Fibroblast of gingiva (primary cell): ENCODE data around the gene IFITM1.
A peak's percentile ranks its signal among the peaks of the same experiment; 100 is the strongest.
"Not testable (repeated sequence)": the region's sequence is repeated elsewhere in the genome, so short reads cannot be mapped to it uniquely, and the experiment has no call there.

ENCODE experiments used
- DNase-seq: peaks from one replicate; pipeline ENCODE4 v3.0.0-alpha.2; 2011; ENCODE audit warnings: low read depth

The IFITM1 gene

GRCh38 chr11:344836-345578 is 31.2 kb downstream of the IFITM1 start:
- DNase-seq: no peak

GRCh38 chr11:346529-346928 is 32.7 kb downstream of the IFITM1 start:
- DNase-seq: no peak

DNA sequence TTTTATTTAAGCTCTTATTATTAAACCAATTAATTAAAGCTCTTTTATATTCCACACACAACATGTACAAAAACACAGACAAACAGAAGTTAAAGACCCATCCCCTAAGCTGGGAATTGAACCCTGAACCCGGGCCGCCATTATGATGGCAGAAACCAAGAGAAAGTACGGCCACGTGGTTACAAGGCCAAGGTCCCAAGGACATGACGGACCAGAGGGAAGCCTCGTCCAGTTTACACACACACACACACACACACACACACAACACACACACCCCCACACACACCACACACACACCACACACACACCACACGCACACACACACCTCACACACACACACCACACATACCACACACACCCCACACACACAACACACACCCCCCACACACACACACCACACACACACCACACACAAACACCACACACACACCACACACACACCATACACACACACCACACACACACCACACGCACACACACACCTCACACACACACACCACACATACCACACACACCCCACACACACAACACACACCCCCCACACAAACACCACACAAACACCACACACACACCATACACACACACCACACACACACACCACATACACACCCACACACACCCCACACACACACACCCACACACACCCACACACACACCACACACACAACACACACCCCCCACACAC is 35.6 kb downstream of the IFITM1 start:
- DNase-seq: not testable (repeated sequence)

- not testable (repeated sequence) for DNase-seq
Observed at GRCh38 chr11:350033-350722, 36.3 kb downstream of the IFITM1 start.

GRCh38 chr11:350723-351255 is 36.9 kb downstream of the IFITM1 start:
- no peak for DNase-seq

DNA sequence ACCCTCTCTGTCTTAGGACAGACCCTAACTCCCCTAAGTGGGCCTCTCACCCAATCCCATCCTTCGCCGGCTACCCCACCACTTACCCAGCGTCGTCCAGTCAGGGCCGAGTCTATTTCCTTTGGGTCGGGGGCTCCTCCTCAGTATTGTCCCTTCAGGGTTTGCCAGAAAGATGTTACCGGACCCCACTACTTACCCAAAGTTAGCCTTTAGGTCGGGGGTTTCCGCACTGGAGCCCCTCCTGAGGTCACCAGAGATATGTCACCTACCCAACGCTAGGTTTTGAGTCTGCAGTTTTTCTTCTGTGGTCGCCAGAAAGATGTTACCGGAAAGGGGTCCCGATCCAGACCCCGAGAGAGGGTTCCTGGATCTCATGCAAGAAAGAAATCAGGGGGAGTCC is 37.6 kb downstream of the IFITM1 start:
- no peak for DNase-seq

DNA sequence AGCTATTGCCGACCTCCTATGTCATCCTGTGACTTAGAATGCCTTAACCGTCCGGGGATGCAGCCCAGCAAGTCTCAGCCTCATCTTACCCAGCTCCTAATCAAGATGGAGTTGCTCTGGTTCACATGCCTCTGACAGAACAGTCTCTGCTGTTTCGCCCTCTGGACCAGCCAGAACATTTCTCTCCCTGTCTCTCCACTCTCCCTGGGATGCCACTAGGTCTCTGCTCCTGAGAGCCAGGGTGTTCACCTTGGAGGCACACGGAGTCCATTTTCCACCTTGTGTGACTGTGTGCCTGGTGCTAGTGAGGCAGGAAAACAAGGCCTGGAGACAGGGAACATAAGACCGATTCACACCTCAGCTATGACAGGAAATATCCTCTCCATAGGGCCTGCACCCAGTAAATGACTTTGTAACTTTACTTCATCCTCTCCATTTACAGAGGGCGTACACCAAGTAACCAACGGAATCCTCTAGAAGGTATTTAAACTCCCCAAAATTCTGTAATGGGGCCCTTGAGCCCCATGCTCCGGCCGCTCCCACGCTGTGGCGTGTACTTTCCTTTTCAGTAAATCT is 38.7 kb downstream of the IFITM1 start:
- no peak for DNase-seq

GRCh38 chr11:353179-353873 is 39.5 kb downstream of the IFITM1 start:
- peak; percentile 92 for DNase-seq

DNA sequence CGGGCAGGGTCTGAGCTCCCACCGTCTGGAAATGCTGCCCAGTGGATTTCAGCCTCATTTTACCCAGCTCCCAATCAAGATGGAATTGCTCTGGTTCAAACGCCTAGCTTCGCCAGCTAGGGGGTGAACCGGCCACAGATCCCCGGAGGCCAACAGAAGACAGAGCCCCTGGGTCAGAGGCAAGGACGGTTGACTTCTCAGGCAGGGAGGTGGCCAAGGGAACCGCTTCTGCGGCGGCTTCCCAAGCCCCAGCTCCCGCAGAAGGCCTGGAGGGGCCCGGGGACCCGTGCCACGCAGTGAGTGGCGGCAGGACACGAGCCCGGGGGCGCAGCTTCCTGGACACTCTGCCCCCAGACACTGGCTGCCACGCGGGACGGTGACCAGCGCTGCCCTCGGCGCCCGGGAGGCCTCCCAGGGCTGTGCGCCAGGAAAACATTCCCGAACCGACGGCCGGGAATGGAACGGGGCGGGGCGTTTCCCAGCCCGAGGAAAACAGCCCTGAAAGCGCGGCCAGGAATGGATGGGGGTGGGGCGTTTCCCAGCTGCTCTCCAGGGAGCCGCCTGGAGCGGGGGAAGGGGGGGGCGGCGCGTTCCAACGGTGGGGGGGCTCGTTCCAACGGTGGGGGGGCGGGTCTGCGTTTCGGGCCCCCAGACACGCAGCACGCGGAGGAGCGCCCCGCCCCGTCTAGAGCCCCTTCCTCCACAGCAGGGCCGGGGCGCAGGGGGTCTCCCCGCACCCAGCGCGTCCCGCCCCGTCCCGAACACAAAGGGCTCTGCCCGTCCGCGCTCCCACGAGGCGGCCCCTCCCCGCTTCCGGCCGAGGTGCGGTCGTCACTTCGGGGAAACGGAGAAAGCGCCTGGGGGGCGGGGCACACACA is 42.0 kb downstream of the IFITM1 start:
- DNase-seq: peak; percentile 98

DNA sequence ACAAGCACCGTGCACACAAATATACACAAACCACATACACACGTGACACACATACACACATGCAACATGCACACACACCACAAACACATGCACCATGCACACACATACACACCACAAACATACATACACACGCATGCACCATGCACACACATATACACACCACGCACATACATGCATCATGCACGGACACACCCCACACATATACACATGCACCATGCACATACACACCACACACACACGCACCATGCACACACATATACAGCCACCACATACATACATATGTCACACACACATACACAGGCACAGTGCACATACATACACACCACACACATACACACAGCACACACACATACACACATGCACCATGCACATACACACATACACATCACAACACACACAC is 42.8 kb downstream of the IFITM1 start:
- no peak for DNase-seq

DNA sequence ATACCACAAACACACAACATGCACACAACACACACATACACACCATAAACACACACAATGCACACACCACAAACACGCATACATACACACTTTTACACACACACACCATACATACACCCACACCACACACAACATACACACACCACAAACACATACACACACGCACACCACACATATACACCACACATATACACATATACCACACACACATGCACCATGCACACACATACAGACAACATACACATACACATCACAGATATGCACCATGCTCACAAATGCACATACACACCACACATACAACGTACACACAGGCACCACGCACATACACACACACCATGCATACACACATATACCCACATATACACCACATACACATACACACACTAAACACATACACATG is 43.7 kb downstream of the IFITM1 start:
- DNase-seq: no peak

DNA sequence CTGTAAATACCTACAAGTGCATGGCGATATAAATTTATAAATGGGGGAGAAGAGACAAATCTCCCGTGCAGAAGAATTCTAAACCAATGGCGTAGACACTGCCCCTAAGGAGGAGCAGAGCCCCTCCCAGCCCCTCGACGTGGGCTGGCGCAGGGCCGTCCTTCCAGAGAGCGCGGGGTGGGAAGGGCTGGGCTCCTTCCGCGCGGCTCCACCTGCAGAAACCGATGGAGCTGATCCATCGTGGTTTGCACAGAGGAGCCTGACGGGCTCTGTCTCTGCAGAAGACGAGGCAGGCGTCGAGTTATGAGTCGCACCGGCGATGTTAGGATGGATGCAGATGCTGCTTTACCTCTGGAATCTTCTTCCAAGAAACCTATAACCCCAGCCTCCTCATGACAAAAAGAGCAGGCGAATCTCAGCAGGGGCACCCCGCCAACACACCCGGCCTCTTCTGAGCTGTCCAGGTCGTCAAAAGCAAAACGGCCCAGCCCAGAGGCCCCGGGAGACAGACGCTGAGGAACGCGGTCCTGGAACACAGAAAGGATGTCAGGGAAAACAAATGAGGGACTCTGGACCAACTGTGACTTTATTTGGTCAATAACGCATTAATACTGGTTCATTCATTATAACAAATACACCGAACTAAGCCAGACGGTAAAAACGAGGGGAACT is 44.4 kb downstream of the IFITM1 start:
- DNase-seq: no peak

DNA sequence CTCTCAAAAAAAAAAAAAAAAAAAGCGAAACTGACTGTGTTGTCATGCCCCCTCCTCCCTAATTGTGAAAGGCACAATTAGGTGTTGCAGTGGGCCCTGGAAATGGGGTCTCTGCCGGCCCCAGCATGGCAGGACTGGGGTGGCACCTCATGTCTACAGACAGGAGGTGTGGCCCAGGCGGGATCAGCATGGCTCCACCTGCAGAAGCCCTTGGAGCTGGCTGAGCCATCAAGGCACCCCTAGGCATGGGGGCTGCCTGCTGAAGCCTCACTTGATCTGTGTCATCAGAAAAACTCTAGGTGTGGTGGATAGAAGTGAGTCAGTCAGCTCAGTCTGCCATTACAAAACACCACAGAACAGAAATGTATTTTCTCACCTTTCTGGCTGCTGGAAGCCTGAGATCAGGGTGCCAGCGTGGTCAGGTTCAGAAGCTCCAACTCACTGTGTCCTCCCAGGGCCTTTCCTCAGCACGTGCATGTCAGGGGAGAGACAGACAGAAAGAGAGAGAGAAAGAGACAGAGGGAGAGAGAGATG is 45.4 kb downstream of the IFITM1 start:
- DNase-seq: no peak

GRCh38 chr11:360326-361280 is 46.8 kb downstream of the IFITM1 start:
- DNase-seq: no peak

- no peak for DNase-seq
Observed at GRCh38 chr11:362642-363442, 49.0 kb downstream of the IFITM1 start.

- DNase-seq: not testable (repeated sequence)
Observed at GRCh38 chr11:363443-363805, 49.6 kb downstream of the IFITM1 start.

- no peak for DNase-seq
Observed at GRCh38 chr11:363948-364761, 50.3 kb downstream of the IFITM1 start.
